HEK293 (cell line): ENCODE data around the gene ACTR1A.

Experiments used
- CTCF ChIA-PET: fragments of 350-600 bp; formaldehyde crosslinking; extraction: SDS; loops from one replicate; lab custom pipeline; 2021; ENCODE audit warnings: antibody characterized with exemption; lab: Yijun Ruan, JAX
- POLR2A ChIA-PET: fragments of 300-600 bp; formaldehyde crosslinking; extraction: SDS; loops from one replicate; lab custom pipeline; 2020; ENCODE audit warnings: antibody characterized with exemption, inconsistent platforms; lab: Yijun Ruan, JAX
- H3K27ac ChIP-seq: fragments of 200-500 bp; sonication (Bioruptor generic); 2 replicates; pipeline ENCODE4 v1.5.1; 2014; ENCODE audit warnings: low read depth, low read length, control low read depth, inconsistent platforms; ENCODE audit errors: extremely low read depth
- H3K36me3 ChIP-seq, 2 experiments: fragments of 200-500 bp in 1 of 2; sonication (Bioruptor generic) in 1 of 2; 1 replicate in 1 of 2; 2 replicates in 1 of 2; pipeline ENCODE4 v1.5.1; 2014 to 2017; ENCODE audit warnings: inconsistent platforms in 2 of 2, low read length in 2 of 2; ENCODE audit not compliant: control insufficient read depth in 2 of 2, insufficient read depth in 1 of 2
- H3K4me1 ChIP-seq: fragments of 200-500 bp; sonication (Bioruptor generic); 2 replicates; pipeline ENCODE4 v1.5.1; 2014; ENCODE audit warnings: mild to moderate bottlenecking, low read length, inconsistent platforms; ENCODE audit not compliant: control insufficient read depth, insufficient read depth
- H3K4me3 ChIP-seq: 2 replicates; pipeline ENCODE4 v1.5.1; 2011; ENCODE audit warnings: low read depth, mild to moderate bottlenecking, control low read depth, low read length, moderate library complexity
- H3K9me3 ChIP-seq: fragments of 200-500 bp; sonication (Bioruptor generic); 2 replicates; pipeline ENCODE4 v1.5.1; 2014; ENCODE audit warnings: low read depth, low read length, inconsistent platforms; ENCODE audit not compliant: control insufficient read depth, insufficient read depth
- GLIS1 ChIP-seq: fragments of 450-650 bp; formaldehyde crosslinking; IDR thresholded peaks from 2 replicates; pipeline ENCODE4 v1.5.1; 2016; ENCODE audit warnings: missing biosample characterization, missing genetic modification characterization
- KLF9 ChIP-seq: fragments of 450-650 bp; formaldehyde crosslinking; IDR thresholded peaks from 2 replicates; pipeline ENCODE4 v1.5.1; 2016; ENCODE audit warnings: missing biosample characterization, missing genetic modification characterization, low read depth
- MEIS1 ChIP-seq: sonication (generic); formaldehyde crosslinking; IDR thresholded peaks from 2 replicates; pipeline ENCODE4 v1.8.1; 2022; ENCODE audit warnings: missing genetic modification reagents, mild to moderate bottlenecking, borderline replicate concordance
- OSR2 ChIP-seq: fragments of 450-650 bp; formaldehyde crosslinking; IDR thresholded peaks from 2 replicates; pipeline ENCODE4 v1.5.1; 2016; ENCODE audit warnings: missing biosample characterization, missing genetic modification characterization
- PATZ1 ChIP-seq: fragments of 450-650 bp; formaldehyde crosslinking; IDR thresholded peaks from 2 replicates; pipeline ENCODE4 v1.5.1; 2016; ENCODE audit warnings: missing biosample characterization, missing genetic modification characterization
- SETDB1 ChIP-seq: IDR thresholded peaks from one replicate; pipeline ENCODE4 v1.6.1; 2017; ENCODE audit warnings: mild to moderate bottlenecking, low read length, moderate library complexity, mixed read lengths; ENCODE audit not compliant: insufficient read length
- SP3 ChIP-seq: fragments of 450-650 bp; formaldehyde crosslinking; IDR thresholded peaks from 2 replicates; pipeline ENCODE4 v1.5.1; 2016; ENCODE audit warnings: missing biosample characterization, missing genetic modification characterization
- TCF7L2 ChIP-seq: IDR thresholded peaks from 2 replicates; pipeline ENCODE4 v1.6.1; 2011; ENCODE audit warnings: low read depth, mild to moderate bottlenecking, inconsistent platforms, low read length, moderate library complexity, borderline replicate concordance
- YY1 ChIP-seq: fragments of 450-650 bp; formaldehyde crosslinking; IDR thresholded peaks from 2 replicates; pipeline ENCODE4 v1.5.1; 2018; ENCODE audit warnings: missing biosample characterization, missing genetic modification characterization
- ZFHX2 ChIP-seq: fragments of 450-650 bp; formaldehyde crosslinking; conservative IDR thresholded peaks from 2 replicates; pipeline ENCODE4 v1.5.1; 2016; ENCODE audit warnings: missing biosample characterization, missing genetic modification characterization
- ZFP3 ChIP-seq: fragments of 450-650 bp; formaldehyde crosslinking; IDR thresholded peaks from 2 replicates; pipeline ENCODE4 v1.5.1; 2016; ENCODE audit warnings: low read depth, missing biosample characterization, missing genetic modification characterization
- ZNF10 ChIP-seq: fragments of 450-650 bp; formaldehyde crosslinking; IDR thresholded peaks from 2 replicates; pipeline ENCODE4 v1.5.1; 2017; ENCODE audit warnings: missing biosample characterization, missing genetic modification characterization
- ZNF202 ChIP-seq: fragments of 450-650 bp; formaldehyde crosslinking; IDR thresholded peaks from 2 replicates; pipeline ENCODE4 v1.5.1; 2016; ENCODE audit warnings: missing biosample characterization, missing genetic modification characterization, borderline replicate concordance
- ZNF23 ChIP-seq: fragments of 450-650 bp; formaldehyde crosslinking; IDR thresholded peaks from 2 replicates; pipeline ENCODE4 v1.5.1; 2016; ENCODE audit warnings: missing biosample characterization, missing genetic modification characterization, borderline replicate concordance
- ZNF274 ChIP-seq, 2 experiments: fragments of 200-500 bp in 1 of 2; fragments of 450-650 bp in 1 of 2; sonication (Bioruptor generic) in 1 of 2; formaldehyde crosslinking in 1 of 2; IDR thresholded peaks; 2 replicates each; pipeline versions ENCODE4 v1.5.1 to v1.6.1; 2014 to 2016; ENCODE audit warnings: borderline replicate concordance in 1 of 2, inconsistent platforms in 1 of 2, low read length in 1 of 2, missing biosample characterization in 1 of 2, missing genetic modification characterization in 1 of 2
- ZNF354C ChIP-seq: fragments of 450-650 bp; formaldehyde crosslinking; IDR thresholded peaks from 2 replicates; pipeline ENCODE4 v1.5.1; 2016; ENCODE audit warnings: missing biosample characterization, missing genetic modification characterization, low read depth, borderline replicate concordance
- ZNF488 ChIP-seq: fragments of 450-650 bp; formaldehyde crosslinking; IDR thresholded peaks from 2 replicates; pipeline ENCODE4 v1.5.1; 2016; ENCODE audit warnings: missing biosample characterization, missing genetic modification characterization
- ZNF513 ChIP-seq: fragments of 450-650 bp; IDR thresholded peaks from 2 replicates; pipeline ENCODE4 v1.5.1; 2018; ENCODE audit warnings: missing biosample characterization, missing genetic modification characterization
- ZNF558 ChIP-seq: fragments of 450-650 bp; formaldehyde crosslinking; IDR thresholded peaks from 2 replicates; pipeline ENCODE4 v1.5.1; 2016; ENCODE audit warnings: missing biosample characterization, missing genetic modification characterization
- ZNF660 ChIP-seq: fragments of 450-650 bp; IDR thresholded peaks from 2 replicates; pipeline ENCODE4 v1.5.1; 2018; ENCODE audit warnings: missing biosample characterization, mild to moderate bottlenecking, missing genetic modification characterization
- ZNF785 ChIP-seq: fragments of 450-650 bp; formaldehyde crosslinking; IDR thresholded peaks from 2 replicates; pipeline ENCODE4 v1.5.1; 2016; ENCODE audit warnings: missing biosample characterization, missing genetic modification characterization
- ZNF843 ChIP-seq: fragments of 450-650 bp; formaldehyde crosslinking; IDR thresholded peaks from 2 replicates; pipeline ENCODE4 v1.5.1; 2016; ENCODE audit warnings: missing biosample characterization, missing genetic modification characterization
- ZSCAN4 ChIP-seq: fragments of 450-650 bp; formaldehyde crosslinking; IDR thresholded peaks from 2 replicates; pipeline ENCODE4 v1.5.1; 2017; ENCODE audit warnings: missing biosample characterization, missing genetic modification characterization
- ZXDB ChIP-seq: fragments of 450-650 bp; formaldehyde crosslinking; IDR thresholded peaks from 2 replicates; pipeline ENCODE4 v1.5.1; 2016; ENCODE audit warnings: missing biosample characterization, missing genetic modification characterization

The ACTR1A gene

GRCh38 chr10:102534333-102534732, 31.8 kb upstream of the ACTR1A start:
- H3K4me3 ChIP-seq: no peak overlapping the region
- CTCF ChIA-PET: no interaction called here
- POLR2A ChIA-PET: no interaction called here
- no peaks in the 10 kb centered on the region for H3K9me3 ChIP-seq
- peaks cover 0 to 2% of the 10 kb centered on the region in 2 experiments; a peak in 2 of 3 replicates for H3K36me3 ChIP-seq
- no peaks in the 10 kb centered on the region for H3K4me1 ChIP-seq
- no peak overlapping the region for H3K27ac ChIP-seq
- TF ChIP-seq KLF9 (tag by site-specific recombination) (no peak), MEIS1 (CRISPR knock-in tag) (no peak), ZNF10 (tag by site-specific recombination) (no peak), ZXDB (tag by site-specific recombination) (no peak), PATZ1 (tag by site-specific recombination) (no peak)
- TF ChIP-seq, all 188 proteins: peak for 0

GRCh38 chr10:102527546-102527945, 25.0 kb upstream of the ACTR1A start:
- Histone ChIP-seq H3K4me3 (no peak overlapping the region), H3K36me3 (peaks cover 6 to 20% of the 10 kb centered on the region in 2 experiments; a peak in 2 of 3 replicates), H3K9me3 (no peaks in the 10 kb centered on the region), H3K27ac (no peak overlapping the region), H3K4me1 (no peaks in the 10 kb centered on the region)
- TF ChIP-seq SP3 (no peak), ZNF354C (tag by site-specific recombination) (no peak), GLIS1 (tag by site-specific recombination) (no peak), ZNF513 (no peak), ZNF660 (tag by site-specific recombination) (no peak), YY1 (tag by site-specific recombination) (no peak), ZNF843 (tag by site-specific recombination) (no peak), ZFHX2 (tag by site-specific recombination) (no peak), ZSCAN4 (tag by site-specific recombination) (no peak), OSR2 (tag by site-specific recombination) (no peak), ZNF558 (tag by site-specific recombination) (no peak), ZNF23 (tag by site-specific recombination) (no peak), ZNF202 (no peak), ZNF488 (tag by site-specific recombination) (no peak), ZNF785 (tag by site-specific recombination) (no peak), SETDB1 (no peak), TCF7L2 (no peak), ZFP3 (no peak), ZNF274 (IDR thresholded peaks at IDR 0.05; ENCODE audit: low read length) (no peak), ZNF274 (tag by site-specific recombination; IDR thresholded peaks at IDR 0.05; ENCODE audit: borderline replicate concordance) (no peak)
- ChIA-PET CTCF (interaction anchor here (1.1 to 2.2 kb wide), 3 partner anchors 24 to 56 kb away, joined by 4 to 7 read pairs (median 7); partner anchors contain the start of gene SUFU), POLR2A (no interaction called here)
